ENCODE measurements around the gene PACS2. TPM values are rescaled to one million over a fixed set of nuclear protein-coding genes. Genes with fewer than 3 reads are reported as not detected.

Gene PACS2
- total and polyA plus RNA-seq, 4 donors: 37.9 to 87.2 (median 71.0) TPM

DNA sequence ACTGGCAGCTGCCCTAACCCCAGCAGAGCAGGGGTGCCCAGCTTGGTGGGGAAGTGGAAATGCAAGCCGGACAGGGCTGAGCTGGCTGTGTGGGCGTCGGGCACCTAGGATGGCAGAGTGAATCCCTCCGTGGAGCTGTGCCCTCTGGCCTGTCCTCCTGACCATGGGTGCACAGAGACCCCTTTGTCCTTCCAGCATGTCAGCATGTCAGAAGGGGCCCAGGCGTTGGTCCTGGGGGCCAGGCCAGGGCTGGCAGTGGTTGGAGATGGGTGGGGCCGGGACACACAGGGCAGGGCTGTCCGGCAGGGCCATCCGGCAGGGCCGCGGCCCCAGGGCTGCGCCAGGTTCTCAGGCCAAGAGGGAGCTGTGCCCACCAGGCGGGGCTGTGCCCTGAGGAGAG is 75.0 kb downstream of the PACS2 start:
- ATAC-seq (ENCODE audit: insufficient read depth, low FRiP score): no peak
- H3K9ac ChIP-seq (ENCODE audit: insufficient read depth in 1 of 2, low read length in 2 of 2): no peak overlapping the region

GRCh38 chr14:105389976-105390848 is 75.7 kb downstream of the PACS2 start:
- Histone ChIP-seq H3K36me3 (ENCODE audit: control insufficient read depth in 4 of 4, insufficient read depth in 4 of 4, low read length in 4 of 4) (peaks cover 0 to 34% (median 4%) of the 10 kb centered on the region in 4 donors), H3K4me3 (no peak overlapping the region), H3K27ac (ENCODE audit: low read depth in 1 of 2, low read length in 1 of 2) (peak overlapping the region in 1 of 2 donors; percentile 11), H3K27me3 (ENCODE audit: control insufficient read depth in 3 of 3, insufficient read depth in 3 of 3, low read length in 2 of 3) (no peaks in the 10 kb centered on the region), H3K9ac (ENCODE audit: insufficient read depth in 1 of 2, low read length in 2 of 2) (no peak overlapping the region), H3K9me3 (ENCODE audit: control insufficient read depth in 4 of 4, insufficient read depth in 3 of 4, low read length in 3 of 4) (no peaks in the 10 kb centered on the region), H3K4me1 (ENCODE audit: control insufficient read depth in 5 of 5, insufficient read depth in 5 of 5, low read length in 5 of 5) (no peaks in the 10 kb centered on the region)
- TF ChIP-seq, protein P1, sequence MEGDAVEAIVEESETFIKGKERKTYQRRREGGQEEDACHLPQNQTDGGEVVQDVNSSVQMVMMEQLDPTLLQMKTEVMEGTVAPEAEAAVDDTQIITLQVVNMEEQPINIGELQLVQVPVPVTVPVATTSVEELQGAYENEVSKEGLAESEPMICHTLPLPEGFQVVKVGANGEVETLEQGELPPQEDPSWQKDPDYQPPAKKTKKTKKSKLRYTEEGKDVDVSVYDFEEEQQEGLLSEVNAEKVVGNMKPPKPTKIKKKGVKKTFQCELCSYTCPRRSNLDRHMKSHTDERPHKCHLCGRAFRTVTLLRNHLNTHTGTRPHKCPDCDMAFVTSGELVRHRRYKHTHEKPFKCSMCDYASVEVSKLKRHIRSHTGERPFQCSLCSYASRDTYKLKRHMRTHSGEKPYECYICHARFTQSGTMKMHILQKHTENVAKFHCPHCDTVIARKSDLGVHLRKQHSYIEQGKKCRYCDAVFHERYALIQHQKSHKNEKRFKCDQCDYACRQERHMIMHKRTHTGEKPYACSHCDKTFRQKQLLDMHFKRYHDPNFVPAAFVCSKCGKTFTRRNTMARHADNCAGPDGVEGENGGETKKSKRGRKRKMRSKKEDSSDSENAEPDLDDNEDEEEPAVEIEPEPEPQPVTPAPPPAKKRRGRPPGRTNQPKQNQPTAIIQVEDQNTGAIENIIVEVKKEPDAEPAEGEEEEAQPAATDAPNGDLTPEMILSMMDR (IDR thresholded peaks at IDR 0.05; ENCODE audit: control extremely low read depth, extremely low read depth): no peak
- no peak for DNase-seq
- no peak for ATAC-seq (ENCODE audit: insufficient read depth, low FRiP score)
- WGBS, 2 donors: 51 to 73% methylated on average over 27 of the region's 27 CpGs

More for the DNA sequence above, 75.0 kb downstream of the PACS2 start:
- no peak for DNase-seq
- TF ChIP-seq, protein P1 (IDR thresholded peaks at IDR 0.05; ENCODE audit: control extremely low read depth, extremely low read depth): no peak
- peak overlapping the region in 1 of 2 donors; percentile 11 for H3K27ac ChIP-seq (ENCODE audit: low read depth in 1 of 2, low read length in 1 of 2)
- H3K36me3 ChIP-seq (ENCODE audit: control insufficient read depth in 4 of 4, insufficient read depth in 4 of 4, low read length in 4 of 4): peaks cover 0 to 37% (median 4%) of the 10 kb centered on the region in 4 donors
- H3K9me3 ChIP-seq (ENCODE audit: control insufficient read depth in 4 of 4, insufficient read depth in 3 of 4, low read length in 3 of 4): no peaks in the 10 kb centered on the region
- no peak overlapping the region for H3K4me3 ChIP-seq
- no peaks in the 10 kb centered on the region for H3K4me1 ChIP-seq (ENCODE audit: control insufficient read depth in 5 of 5, insufficient read depth in 5 of 5, low read length in 5 of 5)
- 65% methylated on average over 12 of the region's 12 CpGs for WGBS, 2 donors
- H3K27me3 ChIP-seq (ENCODE audit: control insufficient read depth in 3 of 3, insufficient read depth in 3 of 3, low read length in 2 of 3): no peaks in the 10 kb centered on the region

- 88 to 92% methylated on average over 24 of the region's 24 CpGs for WGBS, 2 donors
- H3K9me3 ChIP-seq (ENCODE audit: control insufficient read depth in 4 of 4, insufficient read depth in 3 of 4, low read length in 3 of 4): no peaks in the 10 kb centered on the region
- TF ChIP-seq, protein P1 (IDR thresholded peaks at IDR 0.05; ENCODE audit: control extremely low read depth, extremely low read depth): no peak
- H3K27ac ChIP-seq (ENCODE audit: low read depth in 1 of 2, low read length in 1 of 2): no peak overlapping the region
- no peaks in the 10 kb centered on the region for H3K4me1 ChIP-seq (ENCODE audit: control insufficient read depth in 5 of 5, insufficient read depth in 5 of 5, low read length in 5 of 5)
- H3K27me3 ChIP-seq (ENCODE audit: control insufficient read depth in 3 of 3, insufficient read depth in 3 of 3, low read length in 2 of 3): no peaks in the 10 kb centered on the region
- DNase-seq (no peak), ATAC-seq (ENCODE audit: insufficient read depth, low FRiP score) (no peak)
- peaks cover 0 to 31% (median 4%) of the 10 kb centered on the region in 4 donors for H3K36me3 ChIP-seq (ENCODE audit: control insufficient read depth in 4 of 4, insufficient read depth in 4 of 4, low read length in 4 of 4)
- no peak overlapping the region for H3K9ac ChIP-seq (ENCODE audit: insufficient read depth in 1 of 2, low read length in 2 of 2)
- no peak overlapping the region for H3K4me3 ChIP-seq
These were observed 76.4 kb downstream of the PACS2 start for GRCh38 chr14:105390849-105391500.
